ENCODE data around the gene BCAT1.

GRCh38 chr12:24845615-24846014, 103.3 kb downstream of the BCAT1 start:
- no peak for TF ChIP-seq RAD21 (IDR thresholded peaks at IDR 0.05 in 1 of 2, conservative IDR thresholded peaks at IDR 0.05 in 1 of 2; ENCODE audit: low read depth in 2 of 2, low read length in 2 of 2)
- TF ChIP-seq, protein P1, sequence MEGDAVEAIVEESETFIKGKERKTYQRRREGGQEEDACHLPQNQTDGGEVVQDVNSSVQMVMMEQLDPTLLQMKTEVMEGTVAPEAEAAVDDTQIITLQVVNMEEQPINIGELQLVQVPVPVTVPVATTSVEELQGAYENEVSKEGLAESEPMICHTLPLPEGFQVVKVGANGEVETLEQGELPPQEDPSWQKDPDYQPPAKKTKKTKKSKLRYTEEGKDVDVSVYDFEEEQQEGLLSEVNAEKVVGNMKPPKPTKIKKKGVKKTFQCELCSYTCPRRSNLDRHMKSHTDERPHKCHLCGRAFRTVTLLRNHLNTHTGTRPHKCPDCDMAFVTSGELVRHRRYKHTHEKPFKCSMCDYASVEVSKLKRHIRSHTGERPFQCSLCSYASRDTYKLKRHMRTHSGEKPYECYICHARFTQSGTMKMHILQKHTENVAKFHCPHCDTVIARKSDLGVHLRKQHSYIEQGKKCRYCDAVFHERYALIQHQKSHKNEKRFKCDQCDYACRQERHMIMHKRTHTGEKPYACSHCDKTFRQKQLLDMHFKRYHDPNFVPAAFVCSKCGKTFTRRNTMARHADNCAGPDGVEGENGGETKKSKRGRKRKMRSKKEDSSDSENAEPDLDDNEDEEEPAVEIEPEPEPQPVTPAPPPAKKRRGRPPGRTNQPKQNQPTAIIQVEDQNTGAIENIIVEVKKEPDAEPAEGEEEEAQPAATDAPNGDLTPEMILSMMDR (IDR thresholded peaks at IDR 0.05; ENCODE audit: control extremely low read depth in 1 of 3, insufficient read depth in 1 of 3, low read depth in 1 of 3, low read length in 3 of 3): no peak
- no peak for TF ChIP-seq RFX5 (IDR thresholded peaks at IDR 0.05; ENCODE audit: borderline replicate concordance, low read depth, low read length)
- no peak for TF ChIP-seq POLR2AphosphoS5 (IDR thresholded peaks at IDR 0.05; ENCODE audit: low read depth, low read length)
- TF ChIP-seq POLR2A (IDR thresholded peaks at IDR 0.05; ENCODE audit: control extremely low read depth in 1 of 2, low read depth in 2 of 2, low read length in 2 of 2): no peak
- no peak for TF ChIP-seq TCF12 (IDR thresholded peaks at IDR 0.05; ENCODE audit: low read depth, low read length)
- no peak for TF ChIP-seq GABPA (IDR thresholded peaks at IDR 0.05; ENCODE audit: borderline replicate concordance, insufficient read depth, low read length)
- TF ChIP-seq BRCA1 (IDR thresholded peaks at IDR 0.05; ENCODE audit: low read depth, low read length): no peak
- TF ChIP-seq EZH2 (IDR thresholded peaks at IDR 0.05; ENCODE audit: low read depth, low read length, severe bottlenecking): no peak
- TF ChIP-seq KDM5A (IDR thresholded peaks at IDR 0.05; ENCODE audit: low read length): no peak
- no peak for TF ChIP-seq RNF2 (IDR thresholded peaks at IDR 0.05; ENCODE audit: borderline replicate concordance, low read depth, low read length, missing control alignments, poor library complexity, severe bottlenecking)
- TF ChIP-seq, protein P2, sequence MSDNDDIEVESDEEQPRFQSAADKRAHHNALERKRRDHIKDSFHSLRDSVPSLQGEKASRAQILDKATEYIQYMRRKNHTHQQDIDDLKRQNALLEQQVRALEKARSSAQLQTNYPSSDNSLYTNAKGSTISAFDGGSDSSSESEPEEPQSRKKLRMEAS (IDR thresholded peaks at IDR 0.05): no peak

All from H1 (cell line).